WTC11 (cell line): ENCODE measurements around the gene LARP1B.

ENCODE experiments used
- MAX ChIP-seq: sonication (generic); formaldehyde crosslinking; IDR thresholded peaks from 2 replicates; pipeline ENCODE4 v1.8.0; 2022; ENCODE audit warnings: mild to moderate bottlenecking, missing genetic modification reagents
- SMAD3 ChIP-seq: sonication (generic); formaldehyde crosslinking; IDR thresholded peaks from 2 replicates; pipeline ENCODE4 v1.8.0; 2022; ENCODE audit warnings: missing genetic modification reagents, mild to moderate bottlenecking, borderline replicate concordance
- TF ChIP-seq, protein P1 (sequence below): sonication (generic); formaldehyde crosslinking; conservative IDR thresholded peaks from 2 replicates; pipeline ENCODE4 v1.8.1; 2022; ENCODE audit warnings: mild to moderate bottlenecking, missing genetic modification reagents
- TF ChIP-seq, protein P2 (sequence below): fragments of 200-600 bp; IDR thresholded peaks from 2 replicates; pipeline ENCODE4 v1.8.0; 2022; ENCODE audit warnings: antibody characterized with exemption
- TF ChIP-seq, protein P3 (sequence below): sonication (generic); formaldehyde crosslinking; IDR thresholded peaks from 2 replicates; pipeline ENCODE4 v1.8.1; 2023; ENCODE audit warnings: mild to moderate bottlenecking, missing genetic modification reagents, moderate library complexity

DNA sequence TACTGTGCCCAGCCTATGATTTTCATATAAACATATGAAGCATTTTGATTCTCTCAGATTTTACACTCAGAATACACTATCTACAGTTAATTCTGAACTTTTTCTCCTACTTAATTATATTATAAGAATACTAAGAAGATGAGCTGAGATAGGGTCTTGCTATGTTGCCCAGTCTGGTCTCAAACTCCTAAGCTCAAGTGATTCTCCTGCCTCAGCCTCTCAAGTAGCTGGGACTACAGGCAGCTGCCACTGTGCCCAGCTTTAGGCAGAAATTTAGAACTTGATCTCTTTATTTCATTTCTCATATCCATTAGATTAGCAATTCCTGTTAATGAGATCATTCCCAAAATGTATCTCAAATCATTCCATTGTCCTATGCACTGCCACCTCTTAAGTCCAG is 4.7 kb upstream of the LARP1B start:
- TF ChIP-seq MAX (CRISPR knock-in tag), result no peak
- no peak for TF ChIP-seq SMAD3 (CRISPR knock-in tag)
- TF ChIP-seq, protein P1, sequence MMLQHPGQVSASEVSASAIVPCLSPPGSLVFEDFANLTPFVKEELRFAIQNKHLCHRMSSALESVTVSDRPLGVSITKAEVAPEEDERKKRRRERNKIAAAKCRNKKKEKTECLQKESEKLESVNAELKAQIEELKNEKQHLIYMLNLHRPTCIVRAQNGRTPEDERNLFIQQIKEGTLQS (CRISPR knock-in tag), result no peak
- TF ChIP-seq, protein P2, sequence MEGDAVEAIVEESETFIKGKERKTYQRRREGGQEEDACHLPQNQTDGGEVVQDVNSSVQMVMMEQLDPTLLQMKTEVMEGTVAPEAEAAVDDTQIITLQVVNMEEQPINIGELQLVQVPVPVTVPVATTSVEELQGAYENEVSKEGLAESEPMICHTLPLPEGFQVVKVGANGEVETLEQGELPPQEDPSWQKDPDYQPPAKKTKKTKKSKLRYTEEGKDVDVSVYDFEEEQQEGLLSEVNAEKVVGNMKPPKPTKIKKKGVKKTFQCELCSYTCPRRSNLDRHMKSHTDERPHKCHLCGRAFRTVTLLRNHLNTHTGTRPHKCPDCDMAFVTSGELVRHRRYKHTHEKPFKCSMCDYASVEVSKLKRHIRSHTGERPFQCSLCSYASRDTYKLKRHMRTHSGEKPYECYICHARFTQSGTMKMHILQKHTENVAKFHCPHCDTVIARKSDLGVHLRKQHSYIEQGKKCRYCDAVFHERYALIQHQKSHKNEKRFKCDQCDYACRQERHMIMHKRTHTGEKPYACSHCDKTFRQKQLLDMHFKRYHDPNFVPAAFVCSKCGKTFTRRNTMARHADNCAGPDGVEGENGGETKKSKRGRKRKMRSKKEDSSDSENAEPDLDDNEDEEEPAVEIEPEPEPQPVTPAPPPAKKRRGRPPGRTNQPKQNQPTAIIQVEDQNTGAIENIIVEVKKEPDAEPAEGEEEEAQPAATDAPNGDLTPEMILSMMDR, result no peak
- TF ChIP-seq, protein P3, sequence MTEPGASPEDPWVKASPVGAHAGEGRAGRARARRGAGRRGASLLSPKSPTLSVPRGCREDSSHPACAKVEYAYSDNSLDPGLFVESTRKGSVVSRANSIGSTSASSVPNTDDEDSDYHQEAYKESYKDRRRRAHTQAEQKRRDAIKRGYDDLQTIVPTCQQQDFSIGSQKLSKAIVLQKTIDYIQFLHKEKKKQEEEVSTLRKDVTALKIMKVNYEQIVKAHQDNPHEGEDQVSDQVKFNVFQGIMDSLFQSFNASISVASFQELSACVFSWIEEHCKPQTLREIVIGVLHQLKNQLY (CRISPR knock-in tag), result no peak
